K562 (cell line): Measurements from ENCODE around the gene DOLPP1. TPM values are rescaled to one million over a fixed set of nuclear protein-coding genes. Genes with fewer than 3 reads are reported as not detected.

Experiments used
- ATAC-seq: fragments of 200-7000 bp; cut with Tn5 transposase; 3 replicates; pipeline ENCODE4 v1.9.1; 2020; ENCODE audit warnings: moderate library complexity
- BruUV-seq: library from RNA; stranded (reverse); fragments of 400-500 nt; replicated peaks from 2 replicates; lab custom pipeline; 2021; lab: Mats Ljungman, UMichigan
- CTCF ChIA-PET: fragments of 300-600 bp; formaldehyde crosslinking; extraction: SDS; loops from one replicate; lab custom pipeline; 2021; ENCODE audit warnings: low intra/inter-chr PET ratio; lab: Yijun Ruan, JAX
- POLR2A ChIA-PET: fragments of 300-600, 350-650 bp; sonication (Branson Sonifier 250); formaldehyde crosslinking; extraction: SDS; loops from one replicate; lab custom pipeline; 2021; ENCODE audit warnings: antibody characterized with exemption, inconsistent platforms; lab: Yijun Ruan, JAX
- DNase-seq, 4 experiments: peaks; one replicate each; pipeline versions ENCODE4 v3.0.0 to v3.0.0-alpha.2; 2011 to 2018; ENCODE audit warnings: low spot score in 3 of 4, mixed read lengths in 3 of 4; ENCODE audit errors: extremely low read depth in 1 of 4
- FAIRE-seq: peaks from 2 replicates; lab custom pipeline; 2011; peaks lifted over from hg19 to GRCh38; lab: Jason Lieb, UNC
- H2AFZ ChIP-seq: 2 replicates; pipeline ENCODE4 v1.6.0; 2011; ENCODE audit warnings: low read depth, low read length, control low read depth, inconsistent platforms
- H3K27ac ChIP-seq: fragments of 200-600 bp; 3 replicates; pipeline ENCODE4 v1.8.0; 2011; ENCODE audit warnings: low read depth, mild to moderate bottlenecking, control low read depth, inconsistent platforms, low read length, moderate library complexity, mixed read lengths; ENCODE audit errors: extremely low read depth
- H3K27me3 ChIP-seq, 2 experiments: fragments of 300-600 bp in 1 of 2; 2 replicates in 1 of 2; 3 replicates in 1 of 2; pipeline versions ENCODE4 v1.6.0 to v1.8.0; 2011; ENCODE audit warnings: inconsistent platforms in 2 of 2, low read length in 2 of 2, mild to moderate bottlenecking in 1 of 2, mixed read lengths in 1 of 2, moderate library complexity in 1 of 2; ENCODE audit not compliant: control insufficient read depth in 2 of 2, insufficient read depth in 2 of 2
- H3K36me3 ChIP-seq: fragments of 300-600 bp; 3 replicates; pipeline ENCODE4 v1.8.0; 2011; ENCODE audit warnings: mild to moderate bottlenecking, low read length, inconsistent platforms; ENCODE audit not compliant: control insufficient read depth, insufficient read depth
- H3K4me1 ChIP-seq, 2 experiments: fragments of 200-600 bp in 1 of 2; replicated peaks in 1 of 2; 2 replicates in 1 of 2; 3 replicates in 1 of 2; pipeline versions ENCODE4 v1.5.1 to v1.8.0; 2011; ENCODE audit warnings: inconsistent platforms in 2 of 2, low read length in 2 of 2, mild to moderate bottlenecking in 1 of 2, mixed read lengths in 1 of 2, moderate library complexity in 1 of 2; ENCODE audit not compliant: control insufficient read depth in 2 of 2, insufficient read depth in 2 of 2
- H3K4me2 ChIP-seq: 2 replicates; pipeline ENCODE4 v1.6.1; 2011; ENCODE audit warnings: low read length, control low read depth, inconsistent platforms, mixed read lengths; ENCODE audit not compliant: insufficient read depth
- H3K4me3 ChIP-seq: fragments of 200-600 bp; sonication (generic), shearing (Covaris generic); 2 replicates; pipeline ENCODE4 v1.5.1; 2016; ENCODE audit warnings: control low read depth, inconsistent platforms
- H3K79me2 ChIP-seq: fragments of 200-600 bp; 3 replicates; pipeline ENCODE4 v1.8.0; 2011; ENCODE audit warnings: low read length, inconsistent platforms; ENCODE audit not compliant: control insufficient read depth, insufficient read depth
- H3K9ac ChIP-seq, 2 experiments: 2 replicates each; pipeline versions ENCODE4 v1.6.0 to v1.6.1; 2011; ENCODE audit warnings: low read depth in 2 of 2, low read length in 2 of 2, control low read depth in 1 of 2, inconsistent platforms in 1 of 2, mild to moderate bottlenecking in 1 of 2, mixed read lengths in 1 of 2; ENCODE audit not compliant: insufficient read depth in 1 of 2
- H3K9me1 ChIP-seq: one replicate; pipeline ENCODE4 v1.6.0; 2011; ENCODE audit warnings: inconsistent platforms, mild to moderate bottlenecking, low read length, moderate library complexity; ENCODE audit not compliant: control insufficient read depth, insufficient read depth
- H3K9me3 ChIP-seq: replicated peaks from 2 replicates; pipeline ENCODE4 v1.5.1; 2011; ENCODE audit warnings: low read depth, low read length, inconsistent platforms; ENCODE audit not compliant: control insufficient read depth, insufficient read depth
- H4K20me1 ChIP-seq: replicated peaks from 2 replicates; pipeline ENCODE4 v1.6.1; 2011; ENCODE audit warnings: low read length, inconsistent platforms, mixed read lengths; ENCODE audit not compliant: control insufficient read depth, insufficient read depth
- CREBBP ChIP-seq: IDR thresholded peaks from one replicate; pipeline ENCODE4 v1.6.1; 2012; ENCODE audit warnings: low read depth, mild to moderate bottlenecking, control low read depth, inconsistent platforms, low read length
- ESRRB ChIP-seq: fragments of 250-450 bp; sonication (Bioruptor Pico); IDR thresholded peaks from 2 replicates; pipeline ENCODE4 v1.5.0; 2020; ENCODE audit warnings: mild to moderate bottlenecking, moderate library complexity, borderline replicate concordance
- MCM3 ChIP-seq: fragments of 450-650 bp; IDR thresholded peaks from 2 replicates; pipeline ENCODE4 v1.6.1; 2016
- POLR2A ChIP-seq: fragments of 450-650 bp; conservative IDR thresholded peaks from 2 replicates; pipeline ENCODE4 v1.6.1; 2016
- TRIM24 ChIP-seq, 2 experiments: fragments of 450-650 bp; IDR thresholded peaks; 2 replicates each; pipeline ENCODE4 v1.6.1; 2016
- ZNF24 ChIP-seq: fragments of 450-650 bp; IDR thresholded peaks from 2 replicates; pipeline ENCODE4 v1.6.1; 2016
- WGBS: fragments of 100-300 bp; shearing (Covaris generic); methylation state at CpG from one replicate; pipeline ENCODE4 v1.1.6; 2016; ENCODE audit warnings: low coverage, mixed read lengths; ENCODE audit not compliant: insufficient coverage; ENCODE audit errors: missing lambda C conversion rate; 5-methylcytosine and 5-hydroxymethylcytosine counted together
- in situ Hi-C: fragments of 300-500 bp; cut with MboI; formaldehyde crosslinking; loops from 4 replicates; pipeline ENCODE4 v1.15.0; 2018; ENCODE audit warnings: inconsistent platforms, mixed read lengths
- intact Hi-C: fragments of 100-400 bp; cut with micrococcal nuclease; formaldehyde crosslinking; loops from 2 replicates; pipeline ENCODE4 v1.14.2; 2022
- polyA plus RNA-seq, 8 experiments: library from polyadenylated mRNA; depleted of rRNA in 4 of 8; stranded (reverse) in 5 of 8; unstranded in 3 of 8; fragments of >200 nt; fragmentation: Nextera tagmentation in 2 of 8; fragmentation: Illumina TruSeq in 1 of 8; extraction: Ambion mirVana in 2 of 8; extraction: Trizol in 1 of 8; gene quantifications; 2 replicates each; pipeline versions ENCODE4 v1.2.1 to v1.2.3, GENCODE V29; 2011 to 2014; ENCODE audit warnings: inconsistent platforms in 1 of 8, missing spikeins in 1 of 8
- total RNA-seq, 7 experiments: library from RNA; depleted of rRNA in 6 of 7; stranded (reverse); fragments of >200 nt in 6 of 7; fragmentation: Illumina TruSeq in 2 of 7; extraction: Trizol in 2 of 7; gene quantifications; 2 replicates each; pipeline versions ENCODE4 v1.2.1 to v1.2.3, GENCODE V29; 2011 to 2021; ENCODE audit warnings: low replicate concordance in 1 of 7
- TF ChIP-seq, protein P1 (sequence below): sonication (generic); formaldehyde crosslinking; IDR thresholded peaks from 2 replicates; pipeline ENCODE4 v1.8.0; 2023; ENCODE audit warnings: missing genetic modification reagents, mild to moderate bottlenecking, borderline replicate concordance
- TF ChIP-seq, protein P2 (sequence below): fragments of 450-650 bp; IDR thresholded peaks from 2 replicates; pipeline ENCODE4 v1.6.1; 2018; ENCODE audit warnings: mild to moderate bottlenecking, low read depth; ENCODE audit not compliant: partially characterized antibody

DOLPP1 gene
- total and polyA plus RNA-seq, 9 of the 15 experiments (the other 6 are each of a cell fraction or from before 2014, with no cell fraction given), result 3.0 to 39.8 (median 30.5) TPM

DNA sequence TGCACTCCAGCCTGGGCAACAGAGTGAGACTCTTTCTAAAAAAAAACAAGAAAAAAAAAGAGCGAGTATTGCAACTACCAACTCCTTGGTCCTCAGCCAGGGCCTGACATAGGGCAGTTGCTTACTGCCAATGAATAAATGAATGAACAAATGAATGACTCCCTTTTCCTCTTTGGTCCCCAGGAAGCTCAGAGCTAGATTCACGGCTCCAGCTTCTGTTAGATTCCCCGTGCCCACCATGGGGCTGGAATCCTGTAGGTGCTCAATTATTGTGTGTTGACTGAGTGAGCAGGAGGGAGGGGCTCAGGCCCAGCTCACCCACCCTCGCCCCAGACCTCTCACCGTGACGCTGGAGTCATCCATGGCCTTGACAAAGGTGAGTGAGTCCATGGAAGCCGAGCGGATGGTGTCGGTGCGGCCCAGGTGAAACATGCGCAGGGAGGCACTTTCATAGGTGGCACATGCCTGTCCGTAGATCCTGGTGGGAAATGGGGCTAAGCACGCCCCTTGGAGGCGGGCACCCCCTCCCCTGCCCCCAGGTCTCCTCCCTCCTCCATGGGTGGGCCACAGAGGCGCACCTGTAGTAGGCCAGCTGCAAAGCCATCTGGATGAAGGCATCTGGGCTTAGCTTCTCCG lies 16.9 kb downstream of the DOLPP1 start:
- BruUV-seq, result no TSS peak
- no peak overlapping the region for H3K4me3 ChIP-seq
- in situ Hi-C loops (no loop called here), intact Hi-C loops (no loop called here)
- no peak overlapping the region for H2AFZ ChIP-seq
- WGBS, result 80% methylated on average over 12 of the region's 16 CpGs
- peak; percentile 83 for TF ChIP-seq ZNF24
- TF ChIP-seq POLR2A, result no peak
- TF ChIP-seq TRIM24 (IDR thresholded peaks at IDR 0.05), result no peak
- no peak for TF ChIP-seq ESRRB (CRISPR knock-in tag)
- no peak for TF ChIP-seq MCM3
- no peak overlapping the region for H3K27ac ChIP-seq
- H3K9me3 ChIP-seq, result no peaks in the 10 kb centered on the region
- no peaks in the 10 kb centered on the region for H3K9me1 ChIP-seq
- FAIRE-seq, result no peak
- H3K36me3 ChIP-seq, result no peaks in the 10 kb centered on the region
- H3K4me2 ChIP-seq, result no peak overlapping the region
- ChIA-PET POLR2A (interaction anchor here (2.3 kb wide), 1 partner anchor 11 kb away, joined by 11 read pairs; no protein-coding TSS in a partner anchor), CTCF (interaction anchor here (0.6 kb wide), 1 partner anchor 91 kb away, joined by 3 read pairs; no protein-coding TSS in a partner anchor)
- peaks cover 11 to 42% of the 10 kb centered on the region in 2 experiments for H3K4me1 ChIP-seq
- ATAC-seq, result no peak
- H3K27me3 ChIP-seq, result no peaks in the 10 kb centered on the region
- H4K20me1 ChIP-seq, result no peaks in the 10 kb centered on the region
- no peak for DNase-seq
- no peaks in the 10 kb centered on the region for H3K79me2 ChIP-seq
- H3K9ac ChIP-seq, result no peak overlapping the region

DNA sequence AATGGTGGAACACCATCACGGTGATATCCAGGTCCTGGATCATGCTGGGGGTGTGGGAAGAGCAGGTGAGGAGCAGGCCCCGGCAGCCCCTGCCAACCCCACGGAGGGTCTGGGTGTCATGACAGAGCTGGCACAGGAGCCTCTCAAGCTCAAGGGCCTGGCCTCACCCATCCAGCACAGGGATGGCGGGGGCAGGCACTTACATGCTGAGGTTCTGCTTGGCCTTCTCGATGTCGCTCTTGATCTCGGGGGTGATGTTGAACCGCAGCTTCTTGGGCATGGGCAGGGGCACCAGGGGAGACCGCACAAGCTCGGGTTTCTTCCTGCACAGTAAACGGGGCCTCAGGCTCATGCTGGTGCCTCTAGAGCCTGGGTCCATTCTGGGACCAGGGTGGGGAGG lies 17.4 kb downstream of the DOLPP1 start:
- POLR2A ChIA-PET, result interaction anchor here (2.3 kb wide), 1 partner anchor 11 kb away, joined by 11 read pairs; no protein-coding TSS in a partner anchor
- no peak overlapping the region for H3K4me2 ChIP-seq
- no peak for ATAC-seq
- TF ChIP-seq, protein P1, sequence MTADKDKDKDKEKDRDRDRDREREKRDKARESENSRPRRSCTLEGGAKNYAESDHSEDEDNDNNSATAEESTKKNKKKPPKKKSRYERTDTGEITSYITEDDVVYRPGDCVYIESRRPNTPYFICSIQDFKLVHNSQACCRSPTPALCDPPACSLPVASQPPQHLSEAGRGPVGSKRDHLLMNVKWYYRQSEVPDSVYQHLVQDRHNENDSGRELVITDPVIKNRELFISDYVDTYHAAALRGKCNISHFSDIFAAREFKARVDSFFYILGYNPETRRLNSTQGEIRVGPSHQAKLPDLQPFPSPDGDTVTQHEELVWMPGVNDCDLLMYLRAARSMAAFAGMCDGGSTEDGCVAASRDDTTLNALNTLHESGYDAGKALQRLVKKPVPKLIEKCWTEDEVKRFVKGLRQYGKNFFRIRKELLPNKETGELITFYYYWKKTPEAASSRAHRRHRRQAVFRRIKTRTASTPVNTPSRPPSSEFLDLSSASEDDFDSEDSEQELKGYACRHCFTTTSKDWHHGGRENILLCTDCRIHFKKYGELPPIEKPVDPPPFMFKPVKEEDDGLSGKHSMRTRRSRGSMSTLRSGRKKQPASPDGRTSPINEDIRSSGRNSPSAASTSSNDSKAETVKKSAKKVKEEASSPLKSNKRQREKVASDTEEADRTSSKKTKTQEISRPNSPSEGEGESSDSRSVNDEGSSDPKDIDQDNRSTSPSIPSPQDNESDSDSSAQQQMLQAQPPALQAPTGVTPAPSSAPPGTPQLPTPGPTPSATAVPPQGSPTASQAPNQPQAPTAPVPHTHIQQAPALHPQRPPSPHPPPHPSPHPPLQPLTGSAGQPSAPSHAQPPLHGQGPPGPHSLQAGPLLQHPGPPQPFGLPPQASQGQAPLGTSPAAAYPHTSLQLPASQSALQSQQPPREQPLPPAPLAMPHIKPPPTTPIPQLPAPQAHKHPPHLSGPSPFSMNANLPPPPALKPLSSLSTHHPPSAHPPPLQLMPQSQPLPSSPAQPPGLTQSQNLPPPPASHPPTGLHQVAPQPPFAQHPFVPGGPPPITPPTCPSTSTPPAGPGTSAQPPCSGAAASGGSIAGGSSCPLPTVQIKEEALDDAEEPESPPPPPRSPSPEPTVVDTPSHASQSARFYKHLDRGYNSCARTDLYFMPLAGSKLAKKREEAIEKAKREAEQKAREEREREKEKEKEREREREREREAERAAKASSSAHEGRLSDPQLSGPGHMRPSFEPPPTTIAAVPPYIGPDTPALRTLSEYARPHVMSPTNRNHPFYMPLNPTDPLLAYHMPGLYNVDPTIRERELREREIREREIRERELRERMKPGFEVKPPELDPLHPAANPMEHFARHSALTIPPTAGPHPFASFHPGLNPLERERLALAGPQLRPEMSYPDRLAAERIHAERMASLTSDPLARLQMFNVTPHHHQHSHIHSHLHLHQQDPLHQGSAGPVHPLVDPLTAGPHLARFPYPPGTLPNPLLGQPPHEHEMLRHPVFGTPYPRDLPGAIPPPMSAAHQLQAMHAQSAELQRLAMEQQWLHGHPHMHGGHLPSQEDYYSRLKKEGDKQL (CRISPR knock-in tag), result no peak
- TF ChIP-seq, protein P2, sequence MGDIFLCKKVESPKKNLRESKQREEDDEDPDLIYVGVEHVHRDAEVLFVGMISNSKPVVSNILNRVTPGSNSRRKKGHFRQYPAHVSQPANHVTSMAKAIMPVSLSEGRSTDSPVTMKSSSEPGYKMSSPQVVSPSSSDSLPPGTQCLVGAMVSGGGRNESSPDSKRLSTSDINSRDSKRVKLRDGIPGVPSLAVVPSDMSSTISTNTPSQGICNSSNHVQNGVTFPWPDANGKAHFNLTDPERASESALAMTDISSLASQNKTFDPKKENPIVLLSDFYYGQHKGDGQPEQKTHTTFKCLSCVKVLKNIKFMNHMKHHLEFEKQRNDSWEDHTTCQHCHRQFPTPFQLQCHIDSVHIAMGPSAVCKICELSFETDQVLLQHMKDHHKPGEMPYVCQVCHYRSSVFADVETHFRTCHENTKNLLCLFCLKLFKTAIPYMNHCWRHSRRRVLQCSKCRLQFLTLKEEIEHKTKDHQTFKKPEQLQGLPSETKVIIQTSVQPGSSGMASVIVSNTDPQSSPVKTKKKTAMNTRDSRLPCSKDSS, result no peak
- TF ChIP-seq CREBBP, result no peak

More for the DNA sequence above, 17.4 kb downstream of the DOLPP1 start:
- H3K27ac ChIP-seq, result no peak overlapping the region
- H3K9me1 ChIP-seq, result peaks cover 3% of the 10 kb centered on the region
- no peaks in the 10 kb centered on the region for H3K9me3 ChIP-seq
- DNase-seq, result no peak
- in situ Hi-C loops, result no loop called here
- peak overlapping the region in 1 of 2 experiments; percentile 40; a peak in 1 of 4 replicates for H3K9ac ChIP-seq
- BruUV-seq, result no TSS peak
- H3K36me3 ChIP-seq, result no peaks in the 10 kb centered on the region
- no peak overlapping the region for H2AFZ ChIP-seq
- no peak overlapping the region for H3K4me3 ChIP-seq
- CTCF ChIA-PET, result no interaction called here
- H4K20me1 ChIP-seq, result no peaks in the 10 kb centered on the region
- peaks cover 14 to 48% of the 10 kb centered on the region in 2 experiments for H3K4me1 ChIP-seq
- no peak for FAIRE-seq
- no peaks in the 10 kb centered on the region for H3K27me3 ChIP-seq
- WGBS, result 47% methylated on average over 11 of the region's 11 CpGs
- intact Hi-C loops, result no loop called here
- no peaks in the 10 kb centered on the region for H3K79me2 ChIP-seq
